IMR-90 (cell line): ENCODE results near the gene MIR17HG. TPM values are rescaled to one million over a fixed set of nuclear protein-coding genes. Genes with fewer than 3 reads are reported as not detected.

ENCODE experiments used
- ATAC-seq: fragments of 200-7000 bp; cut with Tn5 transposase; 2 replicates; pipeline ENCODE4 v1.9.1; 2020; ENCODE audit warnings: low read depth, mild to moderate bottlenecking, moderate library complexity
- Bru-seq: library from RNA; stranded (reverse); fragments of 400-500 nt; gene quantifications from one replicate; lab custom pipeline; 2021; lab: Mats Ljungman, UMichigan
- BruChase-seq, 2 experiments: library from RNA; stranded (reverse); fragments of 400-500 nt; gene quantifications; one replicate each; lab custom pipeline; 2021; lab: Mats Ljungman, UMichigan
- BruUV-seq: library from RNA; stranded (reverse); fragments of 400-500 nt; replicated peaks from 2 replicates; lab custom pipeline; 2021; lab: Mats Ljungman, UMichigan
- CTCF ChIA-PET: fragments of 300-600 bp; formaldehyde crosslinking; extraction: SDS; loops from one replicate; lab custom pipeline; 2021; ENCODE audit warnings: antibody characterized with exemption; lab: Yijun Ruan, JAX
- POLR2A ChIA-PET: fragments of 300-600 bp; sonication (Branson Sonifier 250); formaldehyde crosslinking; loops from one replicate; lab custom pipeline; 2022; ENCODE audit warnings: antibody characterized with exemption; ENCODE audit not compliant: unreplicated experiment; lab: Charles Lee
- DNase-seq: peaks from one replicate; pipeline ENCODE4 v3.0.0; 2013
- H2AFZ ChIP-seq: replicated peaks from 2 replicates; pipeline ENCODE3; 2013; ENCODE audit warnings: low read length, mild to moderate bottlenecking; ENCODE audit not compliant: poor library complexity
- H2AK5ac ChIP-seq: 2 replicates; pipeline ENCODE4 v1.6.1; 2013; ENCODE audit warnings: low read depth, low read length, inconsistent platforms
- H2AK9ac ChIP-seq: replicated peaks from 2 replicates; pipeline ENCODE3; 2013; ENCODE audit warnings: mild to moderate bottlenecking, low read depth, low read length, moderate library complexity; ENCODE audit not compliant: poor library complexity
- H2BK120ac ChIP-seq: 2 replicates; pipeline ENCODE4 v1.6.1; 2013; ENCODE audit warnings: low read depth, low read length, inconsistent platforms
- H2BK15ac ChIP-seq: 3 replicates; pipeline ENCODE4 v1.6.1; 2013; ENCODE audit warnings: low read depth, low read length, inconsistent platforms
- H2BK20ac ChIP-seq: 2 replicates; pipeline ENCODE4 v1.6.1; 2013; ENCODE audit warnings: low read depth, mild to moderate bottlenecking, inconsistent platforms, low read length, moderate library complexity
- H2BK5ac ChIP-seq: 2 replicates; pipeline ENCODE4 v1.6.1; 2013; ENCODE audit warnings: mild to moderate bottlenecking, low read depth, low read length, inconsistent platforms; ENCODE audit not compliant: poor library complexity, severe bottlenecking
- H3K14ac ChIP-seq: replicated peaks from 2 replicates; pipeline ENCODE4 v1.6.1; 2013; ENCODE audit warnings: low read depth, low read length, inconsistent platforms
- H3K18ac ChIP-seq: 2 replicates; pipeline ENCODE4 v1.6.1; 2013; ENCODE audit warnings: low read depth, low read length, control low read depth
- H3K23ac ChIP-seq: 2 replicates; pipeline ENCODE4 v1.6.1; 2013; ENCODE audit warnings: low read depth, low read length, inconsistent platforms
- H3K27ac ChIP-seq: 2 replicates; pipeline ENCODE4 v1.5.1; 2013; ENCODE audit warnings: mild to moderate bottlenecking, control low read depth, low read length; ENCODE audit not compliant: insufficient read depth
- H3K27me3 ChIP-seq: 2 replicates; pipeline ENCODE4 v1.6.1; 2013; ENCODE audit warnings: low read length; ENCODE audit not compliant: control insufficient read depth, insufficient read depth
- H3K36me3 ChIP-seq: 2 replicates; pipeline ENCODE4 v1.6.1; 2013; ENCODE audit warnings: low read length, mixed read lengths; ENCODE audit not compliant: control insufficient read depth, insufficient read depth
- H3K4ac ChIP-seq: 2 replicates; pipeline ENCODE4 v1.6.1; 2013; ENCODE audit warnings: low read depth, low read length, inconsistent platforms
- H3K4me1 ChIP-seq: 2 replicates; pipeline ENCODE4 v1.6.1; 2013; ENCODE audit warnings: low read length, mixed read lengths; ENCODE audit not compliant: control insufficient read depth, insufficient read depth
- H3K4me2 ChIP-seq: 2 replicates; pipeline ENCODE4 v1.6.1; 2013; ENCODE audit warnings: low read depth, mild to moderate bottlenecking, control low read depth, low read length, moderate library complexity
- H3K4me3 ChIP-seq: 2 replicates; pipeline ENCODE4 v1.5.1; 2013; ENCODE audit warnings: low read depth, mild to moderate bottlenecking, control low read depth, low read length, moderate library complexity; ENCODE audit not compliant: insufficient read depth
- H3K56ac ChIP-seq: 2 replicates; pipeline ENCODE4 v1.6.1; 2013; ENCODE audit warnings: low read length, inconsistent platforms; ENCODE audit not compliant: insufficient read depth; ENCODE audit errors: extremely low read depth
- H3K79me1 ChIP-seq, 2 experiments: 2 replicates each; pipeline ENCODE4 v1.6.1; 2013; ENCODE audit warnings: low read length in 2 of 2, inconsistent platforms in 1 of 2, low read depth in 1 of 2
- H3K9ac ChIP-seq: 2 replicates; pipeline ENCODE4 v1.6.1; 2013; ENCODE audit warnings: low read depth, low read length, control low read depth
- H3K9me1 ChIP-seq: 2 replicates; pipeline ENCODE4 v1.6.1; 2013; ENCODE audit warnings: low read length, inconsistent platforms; ENCODE audit not compliant: insufficient read depth
- H3K9me3 ChIP-seq: 2 replicates; pipeline ENCODE4 v1.6.1; 2013; ENCODE audit warnings: low read length; ENCODE audit not compliant: control insufficient read depth, insufficient read depth
- H4K20me1 ChIP-seq: 2 replicates; pipeline ENCODE4 v1.6.1; 2013; ENCODE audit warnings: low read length, inconsistent platforms; ENCODE audit not compliant: insufficient read depth
- H4K5ac ChIP-seq: 2 replicates; pipeline ENCODE4 v1.6.1; 2013; ENCODE audit warnings: mild to moderate bottlenecking, low read depth, low read length, control low read depth
- H4K8ac ChIP-seq, 2 experiments: 2 replicates each; pipeline ENCODE4 v1.6.1; 2013; ENCODE audit warnings: low read depth in 2 of 2, low read length in 2 of 2, control low read depth in 1 of 2, inconsistent platforms in 1 of 2
- H4K91ac ChIP-seq: 2 replicates; pipeline ENCODE4 v1.6.1; 2013; ENCODE audit warnings: low read depth, low read length, inconsistent platforms; ENCODE audit not compliant: insufficient read depth
- BHLHE40 ChIP-seq: fragments of 150-350 bp; IDR thresholded peaks from 2 replicates; pipeline ENCODE4 v1.6.1; 2016; ENCODE audit warnings: mild to moderate bottlenecking, low read depth, low read length
- ELK1 ChIP-seq: fragments of 150-350 bp; IDR thresholded peaks from 2 replicates; pipeline ENCODE4 v1.6.1; 2016; ENCODE audit warnings: low read depth, mild to moderate bottlenecking, low read length, moderate library complexity, borderline replicate concordance
- MAZ ChIP-seq: IDR thresholded peaks from 2 replicates; pipeline ENCODE4 v1.6.1; 2012; ENCODE audit warnings: low read depth, mild to moderate bottlenecking, low read length, improper control_type of control experiment, moderate library complexity, borderline replicate concordance
- MXI1 ChIP-seq: IDR thresholded peaks from 2 replicates; pipeline ENCODE4 v1.6.1; 2012; ENCODE audit warnings: low read depth, mild to moderate bottlenecking, low read length, moderate library complexity, borderline replicate concordance
- POLR2A ChIP-seq: IDR thresholded peaks from 2 replicates; pipeline ENCODE4 v1.6.1; 2012; ENCODE audit warnings: mild to moderate bottlenecking, low read depth, low read length
- RFX5 ChIP-seq: IDR thresholded peaks from 2 replicates; pipeline ENCODE4 v1.8.0; 2012; ENCODE audit warnings: low read depth, mild to moderate bottlenecking, low read length, moderate library complexity
- WGBS, 2 experiments: methylation state at CpG; one replicate each; pipeline versions ENCODE4 v1.1.5 to v1.1.7; 2013; ENCODE audit warnings: missing lambda C conversion rate in 2 of 2; ENCODE audit not compliant: insufficient read length in 1 of 2; ENCODE audit errors: extremely low coverage in 2 of 2; 5-methylcytosine and 5-hydroxymethylcytosine counted together
- dilution Hi-C: fragments of 300-500 bp; cut with HindIII; formaldehyde crosslinking; loops from one replicate; pipeline ENCODE4 v1.14.3; 2018; ENCODE audit warnings: low sequenced_read_pairs; ENCODE audit not compliant: unreplicated experiment
- in situ Hi-C: fragments of 300-500 bp; cut with MboI; formaldehyde crosslinking; loops from 3 replicates; pipeline ENCODE4 v1.14.3; 2019; ENCODE audit warnings: low sequenced_read_pairs, inconsistent platforms, mixed read lengths
- intact Hi-C: fragments of 100-400 bp; cut with micrococcal nuclease; formaldehyde crosslinking; loops from 2 replicates; pipeline ENCODE4 v1.10.0; 2022
- long read RNA-seq: library from polyadenylated mRNA; unstranded; transcript quantifications from one replicate; pipeline ENCODE4 v2.0.0, GENCODE V29; 2021; ENCODE audit not compliant: unreplicated experiment
- polyA plus RNA-seq, 3 experiments: library from polyadenylated mRNA; depleted of rRNA; stranded (reverse); fragments of >200 nt; gene quantifications; 2 replicates each; pipeline ENCODE4 v1.2.3, GENCODE V29; 2012; ENCODE audit warnings: low replicate concordance in 1 of 3
- total RNA-seq: library from RNA; depleted of rRNA; stranded (reverse); fragments of >200 nt; gene quantifications from 2 replicates; pipeline ENCODE4 v1.2.3, GENCODE V29; 2012; rRNA removed

The MIR17HG gene
- total RNA-seq (3.0 and 9.7 TPM in 2 replicates), polyA plus RNA-seq (2012; rRNA removed) (0.75 and 0.77 TPM in 2 replicates), Bru-seq, nascent RNA (percentile 73 among the genes with signal in this experiment), BruChase-seq, experiment 1, labeled RNA remaining after a 6-hour chase (percentile 46 among the genes with signal in this experiment), BruChase-seq, experiment 2, labeled RNA remaining after a 2-hour chase (percentile 41 among the genes with signal in this experiment)
- polyA plus RNA-seq (2012; cell fraction: cytosol; rRNA removed) = 0.03 and 0.14 TPM in 2 replicates
- 0.27 and 3.9 TPM in 2 replicates for polyA plus RNA-seq (2012; cell fraction: nucleus; rRNA removed; ENCODE audit: low replicate concordance)
- long read RNA-seq = 0 reads

GRCh38 chr13:91347202-91347995 lies at the start of gene MIR17HG:
MIR17HG (plus strand) TSS chr13:91347687.
- in situ Hi-C loops = no loop called here

More at GRCh38 chr13:91347202-91347995, at the start of gene MIR17HG:
- H3K56ac ChIP-seq = no peak within 1 kb of the TSS
- ChIA-PET CTCF (no interaction called here), POLR2A (no interaction called here)
- H2AK9ac ChIP-seq = peak within 1 kb of the TSS; percentile 93
- no peaks in the 10 kb centered on the region for H3K9me3 ChIP-seq
- H3K18ac ChIP-seq = no peak within 1 kb of the TSS; the same call in 1 of the 2 replicates
- H3K14ac ChIP-seq = no peak within 1 kb of the TSS
- DNase-seq (peak; percentile 72), ATAC-seq (peak; percentile 73)
- 0 out of 4 replicates have a peak within 1 kb of the TSS, but pooled peaks of 1 of the 2 experiments have one; percentile 23 for H4K8ac ChIP-seq
- intact Hi-C loops = no loop called here
- peaks cover 10 to 22% of the 10 kb centered on the region in 2 experiments for H3K79me1 ChIP-seq
- H3K23ac ChIP-seq = peak within 1 kb of the TSS; percentile 46
- peak within 1 kb of the TSS; percentile 56; the same call in 1 of the 2 replicates for H4K91ac ChIP-seq
- H2AK5ac ChIP-seq = no peak within 1 kb of the TSS
- no peaks in the 10 kb centered on the region for H3K9me1 ChIP-seq
- H3K4me3 ChIP-seq = peak within 1 kb of the TSS; percentile 73
- H3K9ac ChIP-seq = peak within 1 kb of the TSS; percentile 79
- H3K4ac ChIP-seq = peak within 1 kb of the TSS; percentile 35; the same call in 1 of the 2 replicates
- 0% methylated on average over 39 of the region's 103 CpGs; no CpG with 5 or more reads in 1 of the 2 experiments for WGBS, 2 experiments
- H2BK5ac ChIP-seq = peak within 1 kb of the TSS; percentile 82
- dilution Hi-C loops = no loop called here
- H3K4me1 ChIP-seq = peaks cover 3% of the 10 kb centered on the region
- no peak within 1 kb of the TSS for H2BK20ac ChIP-seq
- H2BK120ac ChIP-seq = no peak within 1 kb of the TSS
- peak within 1 kb of the TSS; percentile 95 for H3K4me2 ChIP-seq
- peaks cover 8% of the 10 kb centered on the region; the same call in 1 of the 2 replicates for H3K27me3 ChIP-seq
- peak within 1 kb of the TSS; percentile 59 for H3K27ac ChIP-seq
- peak; percentile 13; the same call in 1 of the 2 replicates for TF ChIP-seq MXI1
- TF ChIP-seq BHLHE40 = peak; percentile 21; the same call in 1 of the 2 replicates
- peak; percentile 18 for TF ChIP-seq MAZ
- TF ChIP-seq ELK1 = no peak
- TF ChIP-seq RFX5 = no peak
- TF ChIP-seq POLR2A = peak; percentile 76
- peaks cover 6% of the 10 kb centered on the region for H3K36me3 ChIP-seq
- H2BK15ac ChIP-seq = no peak within 1 kb of the TSS
- H4K20me1 ChIP-seq = peaks cover 16% of the 10 kb centered on the region
- peak within 1 kb of the TSS; percentile 61 for H4K5ac ChIP-seq
- BruUV-seq = no TSS peak
- H2AFZ ChIP-seq = peak within 1 kb of the TSS; percentile 97
